Measurements from ENCODE around the gene CDK6. TPM values are rescaled to one million over a fixed set of nuclear protein-coding genes. Genes with fewer than 3 reads are reported as not detected.

Gene CDK6
- total RNA-seq, 4 donors from 2014 or later = 22.2 to 45.4 (median 36.4) TPM

GRCh38 chr7:92742186-92742585, 94.2 kb downstream of the CDK6 start:
- TF ChIP-seq, protein P1, sequence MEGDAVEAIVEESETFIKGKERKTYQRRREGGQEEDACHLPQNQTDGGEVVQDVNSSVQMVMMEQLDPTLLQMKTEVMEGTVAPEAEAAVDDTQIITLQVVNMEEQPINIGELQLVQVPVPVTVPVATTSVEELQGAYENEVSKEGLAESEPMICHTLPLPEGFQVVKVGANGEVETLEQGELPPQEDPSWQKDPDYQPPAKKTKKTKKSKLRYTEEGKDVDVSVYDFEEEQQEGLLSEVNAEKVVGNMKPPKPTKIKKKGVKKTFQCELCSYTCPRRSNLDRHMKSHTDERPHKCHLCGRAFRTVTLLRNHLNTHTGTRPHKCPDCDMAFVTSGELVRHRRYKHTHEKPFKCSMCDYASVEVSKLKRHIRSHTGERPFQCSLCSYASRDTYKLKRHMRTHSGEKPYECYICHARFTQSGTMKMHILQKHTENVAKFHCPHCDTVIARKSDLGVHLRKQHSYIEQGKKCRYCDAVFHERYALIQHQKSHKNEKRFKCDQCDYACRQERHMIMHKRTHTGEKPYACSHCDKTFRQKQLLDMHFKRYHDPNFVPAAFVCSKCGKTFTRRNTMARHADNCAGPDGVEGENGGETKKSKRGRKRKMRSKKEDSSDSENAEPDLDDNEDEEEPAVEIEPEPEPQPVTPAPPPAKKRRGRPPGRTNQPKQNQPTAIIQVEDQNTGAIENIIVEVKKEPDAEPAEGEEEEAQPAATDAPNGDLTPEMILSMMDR (IDR thresholded peaks at IDR 0.05) = no peak
- TF ChIP-seq POLR2AphosphoS5 (IDR thresholded peaks at IDR 0.05) (no peak), EP300 (IDR thresholded peaks at IDR 0.05) (no peak), POLR2A (IDR thresholded peaks at IDR 0.05; ENCODE audit: low read depth) (no peak)
- intact Hi-C loops (cut with DNase I) = no loop called here
- Histone ChIP-seq H3K4me3 (no peak overlapping the region), H3K27ac (replicated peaks in 1 of 4) (no peak overlapping the region), H3K4me1 (peaks cover 14 to 25% (median 22%) of the 10 kb centered on the region in 4 donors), H3K27me3 (no peaks in the 10 kb centered on the region), H3K36me3 (no peaks in the 10 kb centered on the region), H3K9me3 (no peaks in the 10 kb centered on the region)
- no peak for DNase-seq (ENCODE audit: extremely low spot score)

GRCh38 chr7:92740700-92741126, 95.7 kb downstream of the CDK6 start:
- H3K4me1 ChIP-seq = peaks cover 14 to 25% (median 22%) of the 10 kb centered on the region in 4 donors
- no peaks in the 10 kb centered on the region for H3K27me3 ChIP-seq
- no peak overlapping the region for H3K4me3 ChIP-seq
- TF ChIP-seq, protein P1 (IDR thresholded peaks at IDR 0.05) = no peak
- TF ChIP-seq EP300 (IDR thresholded peaks at IDR 0.05) = no peak
- TF ChIP-seq POLR2A (IDR thresholded peaks at IDR 0.05; ENCODE audit: low read depth) = no peak
- no peak for TF ChIP-seq POLR2AphosphoS5 (IDR thresholded peaks at IDR 0.05)
- H3K36me3 ChIP-seq = no peaks in the 10 kb centered on the region
- no peaks in the 10 kb centered on the region for H3K9me3 ChIP-seq
- intact Hi-C loops (cut with DNase I) = no loop called here
- DNase-seq (ENCODE audit: extremely low spot score) = no peak
- no peak overlapping the region for H3K27ac ChIP-seq (replicated peaks in 1 of 4)
- WGBS = 70% methylated on average over 6 of the region's 6 CpGs

GRCh38 chr7:92740134-92740533, 96.2 kb downstream of the CDK6 start:
- Histone ChIP-seq H3K4me3 (no peak overlapping the region), H3K36me3 (no peaks in the 10 kb centered on the region), H3K27me3 (no peaks in the 10 kb centered on the region), H3K27ac (replicated peaks in 1 of 4) (no peak overlapping the region), H3K9me3 (no peaks in the 10 kb centered on the region), H3K4me1 (peaks cover 14 to 25% (median 22%) of the 10 kb centered on the region in 4 donors)
- DNase-seq (ENCODE audit: extremely low spot score) = no peak
- WGBS = 69% methylated on average over 4 of the region's 4 CpGs
- no peak for TF ChIP-seq POLR2AphosphoS5 (IDR thresholded peaks at IDR 0.05)
- no peak for TF ChIP-seq POLR2A (IDR thresholded peaks at IDR 0.05; ENCODE audit: low read depth)
- TF ChIP-seq EP300 (IDR thresholded peaks at IDR 0.05) = no peak
- TF ChIP-seq, protein P1 (IDR thresholded peaks at IDR 0.05) = no peak
- intact Hi-C loops (cut with DNase I) = no loop called here

DNA sequence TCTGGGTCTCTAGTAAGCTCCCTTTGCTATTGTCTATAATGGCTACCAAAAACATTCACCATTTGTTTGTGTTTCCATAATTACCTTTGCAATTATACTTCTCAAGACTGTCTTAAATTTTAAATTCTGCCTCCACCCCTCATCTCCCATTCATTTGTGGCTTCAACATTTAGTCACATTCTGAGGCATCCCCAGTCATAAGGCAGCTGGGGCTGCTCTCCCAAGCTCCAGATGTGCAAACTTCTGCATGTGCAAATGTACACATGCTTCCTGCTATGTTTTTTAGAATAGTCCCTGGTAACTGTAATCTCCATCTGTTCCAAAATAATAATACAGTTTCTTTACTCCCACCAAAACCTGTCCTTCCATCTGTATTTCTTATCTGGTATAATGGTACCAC, 97.3 kb downstream of the CDK6 start:
- intact Hi-C loops (cut with DNase I) = no loop called here
- no peak overlapping the region for H3K27ac ChIP-seq (replicated peaks in 1 of 4)
- H3K9me3 ChIP-seq = no peaks in the 10 kb centered on the region
- H3K27me3 ChIP-seq = no peaks in the 10 kb centered on the region
- TF ChIP-seq, protein P1 (IDR thresholded peaks at IDR 0.05) = no peak
- TF ChIP-seq POLR2A (IDR thresholded peaks at IDR 0.05; ENCODE audit: low read depth) = no peak
- TF ChIP-seq EP300 (IDR thresholded peaks at IDR 0.05) = no peak
- no peak for TF ChIP-seq POLR2AphosphoS5 (IDR thresholded peaks at IDR 0.05)
- DNase-seq (ENCODE audit: extremely low spot score) = no peak
- H3K4me1 ChIP-seq = peaks cover 14 to 25% (median 22%) of the 10 kb centered on the region in 4 donors
- no peaks in the 10 kb centered on the region for H3K36me3 ChIP-seq
- no peak overlapping the region for H3K4me3 ChIP-seq

DNA sequence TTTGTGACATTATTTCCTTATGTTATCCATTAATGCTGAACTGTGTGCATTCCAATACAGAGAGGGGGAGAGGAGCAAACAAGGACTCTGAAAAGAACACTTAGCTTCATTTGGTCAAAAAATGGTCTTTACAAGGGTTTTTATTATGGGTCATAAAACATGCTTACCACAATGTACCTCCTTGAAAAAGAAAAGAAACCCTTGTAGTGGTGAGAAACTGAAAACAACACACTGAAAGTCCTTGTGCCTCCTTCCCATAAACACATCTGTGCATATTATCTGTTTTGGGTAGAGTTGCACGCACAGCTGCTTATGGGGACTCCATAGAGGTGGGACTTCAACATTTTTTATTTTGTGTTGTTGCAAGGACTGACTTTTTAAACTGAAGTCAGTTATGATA, 98.7 kb downstream of the CDK6 start:
- Histone ChIP-seq H3K4me1 (peaks cover 14 to 25% (median 22%) of the 10 kb centered on the region in 4 donors), H3K4me3 (no peak overlapping the region), H3K36me3 (no peaks in the 10 kb centered on the region), H3K9me3 (no peaks in the 10 kb centered on the region), H3K27ac (replicated peaks in 1 of 4) (no peak overlapping the region), H3K27me3 (no peaks in the 10 kb centered on the region)
- no peak for DNase-seq (ENCODE audit: extremely low spot score)
- no peak for TF ChIP-seq POLR2AphosphoS5 (IDR thresholded peaks at IDR 0.05)
- TF ChIP-seq, protein P1 (IDR thresholded peaks at IDR 0.05) = no peak
- TF ChIP-seq EP300 (IDR thresholded peaks at IDR 0.05) = no peak
- no peak for TF ChIP-seq POLR2A (IDR thresholded peaks at IDR 0.05; ENCODE audit: low read depth)
- intact Hi-C loops (cut with DNase I) = no loop called here
- 95% methylated on average over 1 of the region's 1 CpG for WGBS
